Lower lobe of right lung (tissue), 2 donors: ENCODE data around the gene CHRFAM7A. TPM values are rescaled to one million over a fixed set of nuclear protein-coding genes. Genes with fewer than 3 reads are reported as not detected.
"Not testable (repeated sequence)": the region's sequence is repeated elsewhere in the genome, so short reads cannot be mapped to it uniquely, and the experiment has no call there.

Experiments used
- ATAC-seq, 2 donors: fragments of 200-7000 bp; cut with Tn5 transposase; one replicate each; pipeline ENCODE4 v1.9.1; 2020 to 2022; ENCODE audit warnings: mild to moderate bottlenecking in 2 of 2, moderate library complexity in 2 of 2
- DNase-seq: peaks from one replicate; pipeline ENCODE4 v3.0.0-alpha.2; 2020
- H3K27ac ChIP-seq: fragments of 200-600 bp; one replicate; pipeline ENCODE4 v1.8.0; 2022
- H3K27me3 ChIP-seq: fragments of 200-600 bp; one replicate; pipeline ENCODE4 v1.8.0; 2022; ENCODE audit warnings: low read depth
- H3K36me3 ChIP-seq: fragments of 200-600 bp; one replicate; pipeline ENCODE4 v1.8.0; 2022; ENCODE audit warnings: mild to moderate bottlenecking
- H3K4me1 ChIP-seq: fragments of 200-600 bp; one replicate; pipeline ENCODE4 v1.8.0; 2022
- H3K4me3 ChIP-seq: fragments of 200-600 bp; one replicate; pipeline ENCODE4 v1.8.0; 2022; ENCODE audit warnings: mild to moderate bottlenecking
- H3K9me3 ChIP-seq: fragments of 200-600 bp; one replicate; pipeline ENCODE4 v1.8.0; 2022
- intact Hi-C: fragments of 100-400 bp; cut with DNase I; formaldehyde crosslinking; loops from one replicate; pipeline ENCODE4 v1.11.0; 2022
- long read RNA-seq: library from polyadenylated mRNA; unstranded; transcript quantifications from one replicate; pipeline ENCODE4 v2.0.0, GENCODE V29; 2021
- total RNA-seq: library from RNA; stranded (reverse); fragmentation: NEBNext Ultra II Directional; extraction: Animal tissue kit (Norgen Biotek cat#: 25700); gene quantifications from one replicate; pipeline ENCODE4 v1.2.1, GENCODE V29; 2021
- TF ChIP-seq, protein P1 (sequence below): fragments of 200-600 bp; IDR thresholded peaks from one replicate; pipeline ENCODE4 v1.8.0; 2022; ENCODE audit warnings: antibody characterized with exemption, mild to moderate bottlenecking
- donor health status: DM: no; HTN: yes; CAD: no; lungs with severe emphysema.

The CHRFAM7A gene
- total RNA-seq, result 9.6 TPM
- long read RNA-seq, partial matches to known transcripts, result 0 of 1 reads
- long read RNA-seq, other reads (novel, unspliced or antisense), result 1 of 1 reads

DNA sequence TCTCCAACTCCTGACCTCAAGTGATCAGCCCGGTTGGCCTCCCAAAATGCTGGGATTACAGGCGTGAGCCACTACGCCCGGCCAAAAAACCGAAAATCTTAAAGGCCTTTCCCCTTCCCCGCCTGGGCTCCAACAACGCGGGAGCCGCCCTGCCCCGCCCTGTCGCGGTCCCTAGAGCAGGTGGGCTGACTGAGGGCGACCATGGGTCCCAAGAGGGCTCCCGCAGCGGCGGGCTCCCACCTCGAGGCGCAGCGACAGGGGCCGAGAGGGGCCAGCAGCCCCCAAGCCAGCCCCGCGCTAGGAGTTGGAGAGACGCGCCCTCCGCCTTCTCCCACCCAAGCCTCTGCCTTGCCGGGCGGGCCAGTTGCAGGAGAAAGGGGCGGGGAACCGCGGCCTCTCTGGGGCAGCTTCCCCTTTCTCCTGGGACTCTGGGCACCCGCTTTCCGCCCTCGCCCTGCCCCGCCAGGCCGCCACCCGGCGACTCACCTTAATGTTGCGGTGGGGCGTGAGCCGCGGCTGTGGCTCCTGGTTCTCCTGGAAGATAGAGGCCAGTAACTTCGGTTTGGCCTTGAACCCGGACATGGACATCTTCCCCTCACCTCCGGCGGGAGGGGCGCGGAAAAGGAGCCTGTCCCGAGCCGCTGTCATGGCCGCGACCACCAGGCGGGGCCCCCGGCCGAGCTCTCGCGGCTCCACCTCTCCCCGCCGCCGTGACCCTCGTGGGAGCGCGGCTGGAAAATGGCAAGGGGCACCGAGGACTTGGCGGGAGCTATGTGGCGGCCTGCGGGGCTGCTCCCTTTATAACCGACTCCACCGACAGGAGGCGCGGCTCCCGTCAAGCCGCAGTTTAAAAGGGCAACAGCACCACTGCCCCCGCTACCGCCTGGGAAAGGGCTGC lies at the start of gene CHRFAM7A:
CHRFAM7A (minus strand) TSS at position 775 of the 898 bp plus-strand sequence. CDS start 10,189 bp downstream, outside the sequence.
- H3K4me3 ChIP-seq, H3K27ac ChIP-seq, H3K4me1 ChIP-seq, H3K36me3 ChIP-seq, H3K9me3 ChIP-seq, intact Hi-C loops, H3K27me3 ChIP-seq, DNase-seq: not testable (repeated sequence)
- peak; percentile 90 to 91 for ATAC-seq

DNA sequence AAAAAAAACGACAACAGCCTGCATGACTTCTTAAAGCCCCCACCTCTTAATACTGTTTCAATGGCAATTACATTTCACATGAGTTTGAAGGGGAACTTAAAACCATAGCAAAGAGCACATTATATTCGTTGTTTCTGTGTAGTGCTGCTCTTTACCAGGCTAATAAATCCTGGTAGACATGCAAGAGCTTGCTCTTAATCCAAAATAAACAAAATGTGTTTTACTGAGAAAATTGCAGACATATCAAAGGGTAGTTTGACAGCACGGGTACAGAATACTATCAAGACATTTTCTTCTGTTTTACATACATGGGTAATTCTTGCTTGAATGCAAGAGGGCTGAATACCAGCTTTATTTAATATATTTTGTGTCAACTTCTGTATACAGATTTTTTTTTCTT lies 45.0 kb upstream of the CHRFAM7A start:
- H3K27me3 ChIP-seq, DNase-seq, H3K4me3 ChIP-seq, intact Hi-C loops, H3K36me3 ChIP-seq, H3K9me3 ChIP-seq, H3K4me1 ChIP-seq, ATAC-seq, H3K27ac ChIP-seq: not testable (repeated sequence)

DNA sequence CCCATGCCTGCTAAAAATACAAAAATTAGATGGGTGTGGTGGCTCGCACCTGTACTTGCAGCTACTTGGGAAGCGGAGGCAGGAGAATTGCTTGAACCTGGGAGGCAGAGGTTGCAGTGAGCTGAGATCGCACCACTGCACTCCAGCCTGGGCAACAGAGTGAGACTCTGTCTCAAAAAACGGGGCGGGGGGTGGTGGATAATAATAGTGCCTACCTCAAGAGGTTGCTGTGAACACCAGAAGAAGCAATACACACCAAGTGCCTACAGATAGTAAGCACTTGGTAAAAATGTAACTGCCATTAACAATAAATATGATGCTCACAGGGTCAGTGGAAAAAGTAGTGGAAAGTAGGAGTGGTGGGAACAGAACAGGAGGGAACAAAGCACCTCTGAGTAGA lies 42.5 kb upstream of the CHRFAM7A start:
- intact Hi-C loops, H3K9me3 ChIP-seq, H3K27ac ChIP-seq, H3K4me3 ChIP-seq, H3K27me3 ChIP-seq, H3K36me3 ChIP-seq, ATAC-seq, H3K4me1 ChIP-seq: not testable (repeated sequence)
- DNase-seq, result peak; percentile 9

DNA sequence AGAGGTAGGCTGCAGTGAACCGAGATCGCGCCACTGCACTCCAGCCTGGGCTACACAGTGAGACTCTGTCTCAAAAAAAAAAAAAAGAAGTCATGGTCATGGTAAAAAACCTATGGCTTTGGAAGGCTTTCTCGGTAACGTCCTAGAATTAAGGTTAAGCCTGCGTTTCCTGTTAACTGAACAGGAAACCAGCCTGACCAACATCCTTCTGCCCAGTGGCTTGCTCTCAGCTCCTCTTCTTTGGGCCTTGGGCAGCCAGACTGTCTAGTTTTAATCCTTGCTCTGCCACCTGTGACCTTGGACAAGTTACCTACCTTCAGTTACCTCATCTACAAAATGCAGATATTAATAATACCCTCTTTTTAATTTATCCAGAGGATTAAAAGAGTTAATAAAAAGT lies 27.4 kb upstream of the CHRFAM7A start:
- H3K4me1 ChIP-seq, intact Hi-C loops, H3K9me3 ChIP-seq, H3K4me3 ChIP-seq, ATAC-seq, DNase-seq, H3K36me3 ChIP-seq, H3K27ac ChIP-seq, H3K27me3 ChIP-seq: not testable (repeated sequence)

DNA sequence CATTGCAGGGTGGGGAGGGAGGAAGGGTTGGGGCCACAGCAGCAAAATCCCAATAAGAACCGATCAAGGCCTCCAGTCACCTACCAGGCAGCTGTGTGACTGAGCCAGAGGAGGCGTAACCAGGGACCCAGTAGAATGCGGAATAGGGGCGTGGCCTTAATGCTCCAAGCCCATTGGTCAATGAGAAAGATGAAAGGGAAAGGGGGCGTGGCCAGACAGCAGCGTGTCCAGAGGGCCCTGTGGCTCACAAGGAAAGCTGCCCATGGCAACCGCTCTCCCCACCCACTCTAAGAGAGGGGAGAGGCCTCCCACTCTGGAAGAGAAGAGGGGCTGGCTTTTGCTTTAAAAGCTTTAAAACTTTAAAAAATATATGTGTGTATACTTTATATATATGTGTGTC lies 20.8 kb upstream of the CHRFAM7A start, which contains the start of gene GOLGA8R:
GOLGA8R (minus strand) TSS at position 101 of the 400 bp plus-strand sequence; CDS start at position 3, 98 bp downstream.
- intact Hi-C loops, H3K27ac ChIP-seq, ATAC-seq, H3K36me3 ChIP-seq, H3K4me1 ChIP-seq, H3K27me3 ChIP-seq, H3K4me3 ChIP-seq, DNase-seq, H3K9me3 ChIP-seq: not testable (repeated sequence)

DNA sequence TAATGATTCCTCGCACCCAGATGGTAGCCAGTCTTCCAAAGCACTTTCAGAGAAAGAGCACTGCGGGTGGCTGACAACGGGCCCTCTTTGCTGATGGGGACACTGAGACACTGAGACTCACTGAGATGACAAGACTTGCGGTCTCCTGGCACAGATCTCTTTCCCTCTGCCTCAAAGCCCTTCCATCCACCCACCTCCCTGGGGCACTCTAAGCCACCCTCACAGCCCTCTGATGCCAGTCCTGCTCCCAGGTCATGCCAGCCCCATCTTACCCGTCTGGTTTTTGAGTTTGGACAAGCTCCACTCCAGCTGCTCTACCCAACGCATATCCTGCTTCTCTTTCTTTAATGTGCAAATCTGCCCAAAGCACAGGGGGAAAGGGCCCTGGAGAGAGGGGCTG lies 14.3 kb upstream of the CHRFAM7A start:
- H3K9me3 ChIP-seq, intact Hi-C loops, H3K36me3 ChIP-seq, H3K27ac ChIP-seq, H3K4me3 ChIP-seq, H3K4me1 ChIP-seq, ATAC-seq, H3K27me3 ChIP-seq: not testable (repeated sequence)
- peak; percentile 10 for DNase-seq

DNA sequence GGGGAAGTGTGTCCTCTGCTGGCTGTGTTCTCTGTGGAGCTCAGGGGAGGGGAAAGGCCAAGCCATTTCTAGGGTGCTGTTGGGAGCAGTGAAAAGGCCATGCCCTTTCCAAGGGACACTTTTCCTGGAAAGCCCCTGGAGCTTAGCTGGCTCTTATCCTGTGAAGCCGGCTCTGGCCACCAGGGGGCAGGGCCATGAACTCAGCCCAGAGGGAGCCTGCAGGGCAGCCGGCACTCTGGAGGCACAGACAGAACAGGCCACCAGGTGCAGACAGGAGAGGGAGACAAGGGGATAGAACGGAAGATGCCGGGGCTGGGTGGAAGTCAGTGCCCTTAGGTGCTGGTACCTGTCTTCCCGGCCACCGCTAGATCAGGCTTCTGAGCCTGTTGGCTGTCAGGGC lies 5.6 kb upstream of the CHRFAM7A start:
- peak; percentile 75 for DNase-seq
- H3K36me3 ChIP-seq, intact Hi-C loops, H3K27ac ChIP-seq, H3K4me3 ChIP-seq, H3K27me3 ChIP-seq, H3K4me1 ChIP-seq, H3K9me3 ChIP-seq, ATAC-seq: not testable (repeated sequence)
- TF ChIP-seq, protein P1, sequence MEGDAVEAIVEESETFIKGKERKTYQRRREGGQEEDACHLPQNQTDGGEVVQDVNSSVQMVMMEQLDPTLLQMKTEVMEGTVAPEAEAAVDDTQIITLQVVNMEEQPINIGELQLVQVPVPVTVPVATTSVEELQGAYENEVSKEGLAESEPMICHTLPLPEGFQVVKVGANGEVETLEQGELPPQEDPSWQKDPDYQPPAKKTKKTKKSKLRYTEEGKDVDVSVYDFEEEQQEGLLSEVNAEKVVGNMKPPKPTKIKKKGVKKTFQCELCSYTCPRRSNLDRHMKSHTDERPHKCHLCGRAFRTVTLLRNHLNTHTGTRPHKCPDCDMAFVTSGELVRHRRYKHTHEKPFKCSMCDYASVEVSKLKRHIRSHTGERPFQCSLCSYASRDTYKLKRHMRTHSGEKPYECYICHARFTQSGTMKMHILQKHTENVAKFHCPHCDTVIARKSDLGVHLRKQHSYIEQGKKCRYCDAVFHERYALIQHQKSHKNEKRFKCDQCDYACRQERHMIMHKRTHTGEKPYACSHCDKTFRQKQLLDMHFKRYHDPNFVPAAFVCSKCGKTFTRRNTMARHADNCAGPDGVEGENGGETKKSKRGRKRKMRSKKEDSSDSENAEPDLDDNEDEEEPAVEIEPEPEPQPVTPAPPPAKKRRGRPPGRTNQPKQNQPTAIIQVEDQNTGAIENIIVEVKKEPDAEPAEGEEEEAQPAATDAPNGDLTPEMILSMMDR, result peak; percentile 31

DNA sequence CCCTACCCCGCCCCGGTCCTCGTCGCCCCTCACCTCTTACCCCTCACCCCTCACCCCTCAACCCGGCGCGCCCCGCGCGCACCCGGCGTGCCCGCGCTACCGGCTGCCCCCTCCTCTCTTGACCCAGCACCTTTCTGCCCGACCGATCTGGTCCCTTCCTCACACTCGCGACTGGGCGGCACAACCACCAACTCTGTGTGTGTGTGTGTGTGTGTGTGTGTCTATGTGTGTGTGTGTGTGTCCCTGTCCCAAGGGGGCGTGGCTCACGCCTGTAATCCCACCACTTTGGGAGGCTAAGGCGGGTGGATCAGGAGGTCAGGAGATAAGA lies 288 bp upstream of the CHRFAM7A start:
- H3K4me3 ChIP-seq, H3K27ac ChIP-seq, H3K9me3 ChIP-seq, H3K27me3 ChIP-seq, H3K4me1 ChIP-seq, H3K36me3 ChIP-seq, intact Hi-C loops, DNase-seq: not testable (repeated sequence)
- peak; percentile 78 to 79 for ATAC-seq

DNA sequence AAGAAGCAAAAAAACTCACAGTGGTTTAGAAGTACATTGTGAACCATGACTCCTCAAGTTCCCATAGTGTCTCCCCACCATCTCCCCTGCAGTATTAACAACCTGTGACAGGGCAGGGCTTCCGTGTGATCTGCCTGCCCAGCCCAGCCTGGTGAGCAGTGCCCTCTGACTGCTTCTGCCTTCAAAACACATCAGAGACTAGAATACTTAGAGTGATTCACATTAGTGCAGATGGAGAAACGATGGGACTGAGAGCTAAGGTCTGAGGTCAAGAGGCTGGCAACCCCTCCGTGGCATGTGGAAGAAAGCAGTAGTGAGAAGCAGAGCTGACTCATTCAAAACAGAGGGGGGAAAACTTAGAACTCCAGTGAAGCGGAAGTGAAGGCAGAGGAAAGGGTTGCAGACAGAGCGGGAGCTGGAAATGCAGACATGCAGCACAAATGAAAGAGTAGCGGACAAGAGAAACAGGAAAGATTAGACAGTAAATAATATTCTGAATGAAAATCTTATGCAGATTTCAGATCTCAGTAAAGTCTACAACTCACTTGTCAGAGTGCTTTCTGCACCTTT lies 6.9 kb downstream of the CHRFAM7A start:
- H3K9me3 ChIP-seq, H3K27me3 ChIP-seq, H3K27ac ChIP-seq, H3K36me3 ChIP-seq, H3K4me1 ChIP-seq, intact Hi-C loops, ATAC-seq, H3K4me3 ChIP-seq, DNase-seq: not testable (repeated sequence)

DNA sequence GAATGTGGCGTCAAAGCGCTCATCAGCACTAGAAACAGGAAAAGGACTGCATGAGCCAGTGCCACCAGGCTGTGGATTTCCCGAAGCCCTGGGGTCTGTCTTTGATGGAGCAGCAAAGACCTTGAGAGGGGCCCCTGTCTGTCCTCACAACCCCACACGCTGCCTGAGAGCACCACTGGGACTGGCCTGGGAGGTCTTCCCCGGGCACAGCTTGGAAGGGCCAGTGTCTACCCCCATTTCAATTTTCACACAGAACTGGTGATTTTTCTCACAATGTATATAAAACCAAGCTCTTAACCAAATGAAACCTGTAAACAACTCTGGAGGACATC lies 16.3 kb downstream of the CHRFAM7A start:
- H3K4me3 ChIP-seq, intact Hi-C loops, H3K4me1 ChIP-seq, H3K27ac ChIP-seq, H3K27me3 ChIP-seq, H3K9me3 ChIP-seq, ATAC-seq, DNase-seq, H3K36me3 ChIP-seq: not testable (repeated sequence)

DNA sequence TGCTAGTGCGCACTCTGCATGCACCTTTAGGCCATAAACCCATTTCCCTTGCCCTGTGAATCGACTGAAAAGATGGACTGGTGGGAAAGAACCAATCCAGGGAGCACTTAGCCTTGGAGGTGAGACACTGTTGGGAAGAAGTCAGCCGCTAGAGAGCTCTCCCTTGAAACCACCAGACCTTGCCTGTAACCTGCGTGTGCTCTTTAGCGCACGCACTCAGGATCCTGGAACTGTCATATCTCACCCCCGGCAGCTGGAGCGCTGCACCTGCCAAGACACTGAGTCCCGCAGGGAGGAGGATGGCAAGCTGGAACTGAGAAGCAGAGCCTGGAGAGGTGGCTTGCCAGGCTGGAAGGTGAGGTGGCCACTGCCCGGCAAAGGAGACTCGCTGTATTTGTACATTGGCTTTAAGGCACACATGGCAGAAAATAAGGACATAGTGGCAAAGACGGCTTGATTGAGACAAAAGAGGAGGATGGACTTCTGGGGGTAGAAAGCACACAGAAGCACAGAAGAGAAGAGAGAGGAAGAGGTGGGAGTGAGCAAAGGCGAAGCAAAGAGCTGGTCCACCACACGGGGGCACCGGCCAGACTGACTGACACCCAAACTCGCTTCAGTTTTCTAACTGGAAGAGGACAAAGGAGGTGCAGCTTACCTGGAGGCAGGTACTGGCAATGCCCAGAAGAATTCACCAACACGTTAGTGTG lies 16.8 kb downstream of the CHRFAM7A start:
- H3K27me3 ChIP-seq, DNase-seq, H3K9me3 ChIP-seq, H3K36me3 ChIP-seq, H3K4me1 ChIP-seq, intact Hi-C loops, H3K4me3 ChIP-seq, ATAC-seq, H3K27ac ChIP-seq: not testable (repeated sequence)

DNA sequence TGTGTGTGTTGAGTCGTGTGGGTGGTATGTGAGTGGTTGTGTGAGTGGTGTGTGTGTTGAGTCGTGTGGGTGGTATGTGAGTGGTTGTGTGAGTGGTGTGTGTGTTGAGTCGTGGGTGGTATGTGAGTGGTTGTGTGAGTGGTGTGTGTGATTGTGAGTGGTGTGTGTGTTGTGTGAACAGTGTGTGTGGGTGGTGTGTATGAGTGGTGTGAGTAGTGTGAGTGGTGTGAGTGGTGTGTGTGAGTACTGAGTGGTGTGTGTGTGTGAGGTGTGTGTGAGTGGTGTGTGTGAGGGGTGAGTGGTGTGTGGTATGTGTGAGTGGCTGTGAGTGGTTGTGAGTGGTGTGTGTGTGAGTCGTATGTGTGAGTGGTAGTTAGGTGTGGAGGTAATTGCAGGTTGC lies 17.5 kb downstream of the CHRFAM7A start:
- H3K9me3 ChIP-seq, H3K4me1 ChIP-seq, H3K27ac ChIP-seq, H3K4me3 ChIP-seq, H3K27me3 ChIP-seq, DNase-seq, H3K36me3 ChIP-seq, intact Hi-C loops: not testable (repeated sequence)
- peak in 1 of 2 donors; percentile 64 for ATAC-seq
